K562 (cell line): ENCODE results near the gene CRACR2B. TPM values are rescaled to one million over a fixed set of nuclear protein-coding genes. Genes with fewer than 3 reads are reported as not detected.

Source experiments
- ATAC-seq: fragments of 200-7000 bp; cut with Tn5 transposase; 3 replicates; pipeline ENCODE4 v1.9.1; 2020; ENCODE audit warnings: moderate library complexity
- BruUV-seq: library from RNA; stranded (reverse); fragments of 400-500 nt; replicated peaks from 2 replicates; lab custom pipeline; 2021; lab: Mats Ljungman, UMichigan
- CTCF ChIA-PET: fragments of 300-600 bp; formaldehyde crosslinking; extraction: SDS; loops from one replicate; lab custom pipeline; 2021; ENCODE audit warnings: low intra/inter-chr PET ratio; lab: Yijun Ruan, JAX
- POLR2A ChIA-PET: fragments of 300-600, 350-650 bp; sonication (Branson Sonifier 250); formaldehyde crosslinking; extraction: SDS; loops from one replicate; lab custom pipeline; 2021; ENCODE audit warnings: antibody characterized with exemption, inconsistent platforms; lab: Yijun Ruan, JAX
- DNase-seq, 4 experiments: peaks; one replicate each; pipeline versions ENCODE4 v3.0.0 to v3.0.0-alpha.2; 2011 to 2018; ENCODE audit warnings: low spot score in 3 of 4, mixed read lengths in 3 of 4; ENCODE audit errors: extremely low read depth in 1 of 4
- FAIRE-seq: peaks from 2 replicates; lab custom pipeline; 2011; peaks lifted over from hg19 to GRCh38; lab: Jason Lieb, UNC
- H2AFZ ChIP-seq: 2 replicates; pipeline ENCODE4 v1.6.0; 2011; ENCODE audit warnings: low read depth, low read length, control low read depth, inconsistent platforms
- H3K27ac ChIP-seq: fragments of 200-600 bp; 3 replicates; pipeline ENCODE4 v1.8.0; 2011; ENCODE audit warnings: low read depth, mild to moderate bottlenecking, control low read depth, inconsistent platforms, low read length, moderate library complexity, mixed read lengths; ENCODE audit errors: extremely low read depth
- H3K27me3 ChIP-seq, 2 experiments: fragments of 300-600 bp in 1 of 2; 2 replicates in 1 of 2; 3 replicates in 1 of 2; pipeline versions ENCODE4 v1.6.0 to v1.8.0; 2011; ENCODE audit warnings: inconsistent platforms in 2 of 2, low read length in 2 of 2, mild to moderate bottlenecking in 1 of 2, mixed read lengths in 1 of 2, moderate library complexity in 1 of 2; ENCODE audit not compliant: control insufficient read depth in 2 of 2, insufficient read depth in 2 of 2
- H3K36me3 ChIP-seq: fragments of 300-600 bp; 3 replicates; pipeline ENCODE4 v1.8.0; 2011; ENCODE audit warnings: mild to moderate bottlenecking, low read length, inconsistent platforms; ENCODE audit not compliant: control insufficient read depth, insufficient read depth
- H3K4me1 ChIP-seq, 2 experiments: fragments of 200-600 bp in 1 of 2; replicated peaks in 1 of 2; 2 replicates in 1 of 2; 3 replicates in 1 of 2; pipeline versions ENCODE4 v1.5.1 to v1.8.0; 2011; ENCODE audit warnings: inconsistent platforms in 2 of 2, low read length in 2 of 2, mild to moderate bottlenecking in 1 of 2, mixed read lengths in 1 of 2, moderate library complexity in 1 of 2; ENCODE audit not compliant: control insufficient read depth in 2 of 2, insufficient read depth in 2 of 2
- H3K4me2 ChIP-seq: 2 replicates; pipeline ENCODE4 v1.6.1; 2011; ENCODE audit warnings: low read length, control low read depth, inconsistent platforms, mixed read lengths; ENCODE audit not compliant: insufficient read depth
- H3K4me3 ChIP-seq: fragments of 200-600 bp; sonication (generic), shearing (Covaris generic); 2 replicates; pipeline ENCODE4 v1.5.1; 2016; ENCODE audit warnings: control low read depth, inconsistent platforms
- H3K79me2 ChIP-seq: fragments of 200-600 bp; 3 replicates; pipeline ENCODE4 v1.8.0; 2011; ENCODE audit warnings: low read length, inconsistent platforms; ENCODE audit not compliant: control insufficient read depth, insufficient read depth
- H3K9ac ChIP-seq, 2 experiments: 2 replicates each; pipeline versions ENCODE4 v1.6.0 to v1.6.1; 2011; ENCODE audit warnings: low read depth in 2 of 2, low read length in 2 of 2, control low read depth in 1 of 2, inconsistent platforms in 1 of 2, mild to moderate bottlenecking in 1 of 2, mixed read lengths in 1 of 2; ENCODE audit not compliant: insufficient read depth in 1 of 2
- H3K9me1 ChIP-seq: one replicate; pipeline ENCODE4 v1.6.0; 2011; ENCODE audit warnings: inconsistent platforms, mild to moderate bottlenecking, low read length, moderate library complexity; ENCODE audit not compliant: control insufficient read depth, insufficient read depth
- H3K9me3 ChIP-seq: replicated peaks from 2 replicates; pipeline ENCODE4 v1.5.1; 2011; ENCODE audit warnings: low read depth, low read length, inconsistent platforms; ENCODE audit not compliant: control insufficient read depth, insufficient read depth
- H4K20me1 ChIP-seq: replicated peaks from 2 replicates; pipeline ENCODE4 v1.6.1; 2011; ENCODE audit warnings: low read length, inconsistent platforms, mixed read lengths; ENCODE audit not compliant: control insufficient read depth, insufficient read depth
- MEIS2 ChIP-seq: fragments of 450-650 bp; IDR thresholded peaks from 2 replicates; pipeline ENCODE4 v1.6.1; 2014; ENCODE audit warnings: mild to moderate bottlenecking; ENCODE audit not compliant: partially characterized antibody
- RBFOX2 ChIP-seq: fragments of 200-400 bp; formaldehyde crosslinking; IDR thresholded peaks from 2 replicates; pipeline ENCODE4 v1.6.1; 2017; ENCODE audit warnings: low read depth, mild to moderate bottlenecking, low read length, moderate library complexity
- WGBS: fragments of 100-300 bp; shearing (Covaris generic); methylation state at CpG from one replicate; pipeline ENCODE4 v1.1.6; 2016; ENCODE audit warnings: low coverage, mixed read lengths; ENCODE audit not compliant: insufficient coverage; ENCODE audit errors: missing lambda C conversion rate; 5-methylcytosine and 5-hydroxymethylcytosine counted together
- in situ Hi-C: fragments of 300-500 bp; cut with MboI; formaldehyde crosslinking; loops from 4 replicates; pipeline ENCODE4 v1.15.0; 2018; ENCODE audit warnings: inconsistent platforms, mixed read lengths
- intact Hi-C: fragments of 100-400 bp; cut with micrococcal nuclease; formaldehyde crosslinking; loops from 2 replicates; pipeline ENCODE4 v1.14.2; 2022
- polyA plus RNA-seq, 8 experiments: library from polyadenylated mRNA; depleted of rRNA in 4 of 8; stranded (reverse) in 5 of 8; unstranded in 3 of 8; fragments of >200 nt; fragmentation: Nextera tagmentation in 2 of 8; fragmentation: Illumina TruSeq in 1 of 8; extraction: Ambion mirVana in 2 of 8; extraction: Trizol in 1 of 8; gene quantifications; 2 replicates each; pipeline versions ENCODE4 v1.2.1 to v1.2.3, GENCODE V29; 2011 to 2014; ENCODE audit warnings: inconsistent platforms in 1 of 8, missing spikeins in 1 of 8
- total RNA-seq, 7 experiments: library from RNA; depleted of rRNA in 6 of 7; stranded (reverse); fragments of >200 nt in 6 of 7; fragmentation: Illumina TruSeq in 2 of 7; extraction: Trizol in 2 of 7; gene quantifications; 2 replicates each; pipeline versions ENCODE4 v1.2.1 to v1.2.3, GENCODE V29; 2011 to 2021; ENCODE audit warnings: low replicate concordance in 1 of 7
- TF ChIP-seq, protein P1 (sequence below): fragments of 250-450 bp; sonication (Bioruptor Pico); IDR thresholded peaks from 2 replicates; pipeline ENCODE4 v1.5.0; 2020; ENCODE audit warnings: mild to moderate bottlenecking, borderline replicate concordance

Gene CRACR2B
- total and polyA plus RNA-seq, 9 of the 15 experiments (the other 6 are each of a cell fraction or from before 2014, with no cell fraction given): 0.10 to 51.0 (median 6.0) TPM

GRCh38 chr11:779955-780532 lies 47.7 kb upstream of the CRACR2B start:
- H3K27ac ChIP-seq: no peak overlapping the region
- ATAC-seq (no peak), DNase-seq (no peak), FAIRE-seq (no peak)
- peaks cover 41% of the 10 kb centered on the region for H3K79me2 ChIP-seq
- H3K9me1 ChIP-seq: peaks cover 5% of the 10 kb centered on the region
- no peak overlapping the region for H3K4me2 ChIP-seq
- peak overlapping the region in 1 of 2 experiments; percentile 98; a peak in 1 of 4 replicates for H3K9ac ChIP-seq
- peaks cover 22% of the 10 kb centered on the region; the same call in 2 of the 3 replicates for H3K36me3 ChIP-seq
- no peak for TF ChIP-seq MEIS2
- peak; percentile 16 for TF ChIP-seq RBFOX2
- TF ChIP-seq, protein P1, sequence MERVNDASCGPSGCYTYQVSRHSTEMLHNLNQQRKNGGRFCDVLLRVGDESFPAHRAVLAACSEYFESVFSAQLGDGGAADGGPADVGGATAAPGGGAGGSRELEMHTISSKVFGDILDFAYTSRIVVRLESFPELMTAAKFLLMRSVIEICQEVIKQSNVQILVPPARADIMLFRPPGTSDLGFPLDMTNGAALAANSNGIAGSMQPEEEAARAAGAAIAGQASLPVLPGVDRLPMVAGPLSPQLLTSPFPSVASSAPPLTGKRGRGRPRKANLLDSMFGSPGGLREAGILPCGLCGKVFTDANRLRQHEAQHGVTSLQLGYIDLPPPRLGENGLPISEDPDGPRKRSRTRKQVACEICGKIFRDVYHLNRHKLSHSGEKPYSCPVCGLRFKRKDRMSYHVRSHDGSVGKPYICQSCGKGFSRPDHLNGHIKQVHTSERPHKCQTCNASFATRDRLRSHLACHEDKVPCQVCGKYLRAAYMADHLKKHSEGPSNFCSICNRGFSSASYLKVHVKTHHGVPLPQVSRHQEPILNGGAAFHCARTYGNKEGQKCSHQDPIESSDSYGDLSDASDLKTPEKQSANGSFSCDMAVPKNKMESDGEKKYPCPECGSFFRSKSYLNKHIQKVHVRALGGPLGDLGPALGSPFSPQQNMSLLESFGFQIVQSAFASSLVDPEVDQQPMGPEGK (CRISPR knock-in tag): no peak
- BruUV-seq: no TSS peak
- H3K4me1 ChIP-seq: peaks cover 14 to 77% of the 10 kb centered on the region in 2 experiments
- H3K9me3 ChIP-seq: no peaks in the 10 kb centered on the region; the same call in 1 of the 2 replicates
- H4K20me1 ChIP-seq: peaks cover 13% of the 10 kb centered on the region
- no peak overlapping the region for H2AFZ ChIP-seq
- ChIA-PET POLR2A (interaction anchor here (0.6 kb wide), 1 partner anchor 53 kb away, joined by 5 read pairs; no protein-coding TSS in a partner anchor), CTCF (no interaction called here)
- H3K4me3 ChIP-seq: no peak overlapping the region
- no peaks in the 10 kb centered on the region for H3K27me3 ChIP-seq
- in situ Hi-C loops (no loop called here), intact Hi-C loops (no loop called here)
- 91% methylated on average over 15 of the region's 16 CpGs for WGBS
